B cell (primary cell): ENCODE data around the gene TTC23. TPM values are rescaled to one million over a fixed set of nuclear protein-coding genes. Genes with fewer than 3 reads are reported as not detected.

Source experiments
- ATAC-seq: fragments of 200-7000 bp; cut with Tn5 transposase; one replicate; pipeline ENCODE4 v1.10.0; 2021; ENCODE audit warnings: low read depth, mild to moderate bottlenecking, moderate number of reproducible peaks, moderate library complexity
- CTCF ChIA-PET: fragments of 350-600 bp; sonication (Branson Sonifier 250); formaldehyde crosslinking; loops from one replicate; lab custom pipeline; 2021; ENCODE audit warnings: antibody characterized with exemption, inconsistent platforms; lab: Charles Lee
- POLR2A ChIA-PET: fragments of 350-600 bp; sonication (Branson Sonifier 250); formaldehyde crosslinking; loops from one replicate; lab custom pipeline; 2021; ENCODE audit warnings: antibody characterized with exemption; lab: Charles Lee
- DNase-seq: peaks from one replicate; pipeline ENCODE4 v3.0.0; 2013
- H2AFZ ChIP-seq: 2 replicates; pipeline ENCODE4 v1.6.1; 2012; ENCODE audit warnings: mild to moderate bottlenecking, low read depth, low read length; ENCODE audit not compliant: insufficient read depth, poor library complexity, severe bottlenecking
- H3K27ac ChIP-seq, 2 donors: 1 replicate in 1 of 2; 2 replicates in 1 of 2; pipeline ENCODE4 v1.5.1; 2012 to 2013; ENCODE audit warnings: low read length in 2 of 2, mild to moderate bottlenecking in 2 of 2, moderate library complexity in 1 of 2
- H3K27me3 ChIP-seq, 4 experiments: fragments of 200-600 bp in 1 of 4; sonication (generic) in 1 of 4; replicated peaks in 1 of 4; 1 replicate in 2 of 4; 2 replicates in 2 of 4; pipeline versions ENCODE4 v1.6.1 to v1.7.0; 2013 to 2016; ENCODE audit warnings: low read length in 3 of 4, mild to moderate bottlenecking in 2 of 4, mixed read lengths in 1 of 4, moderate library complexity in 1 of 4; ENCODE audit not compliant: insufficient read depth in 4 of 4, control insufficient read depth in 3 of 4; ENCODE audit errors: control extremely low read depth in 1 of 4
- H3K36me3 ChIP-seq, 2 experiments: replicated peaks in 1 of 2; 1 replicate in 1 of 2; 2 replicates in 1 of 2; pipeline versions ENCODE4 v1.6.1 to v1.7.1; 2013; ENCODE audit warnings: low read length in 1 of 2; ENCODE audit not compliant: insufficient read depth in 2 of 2, control insufficient read depth in 1 of 2; ENCODE audit errors: control extremely low read depth in 1 of 2, extremely low read depth in 1 of 2
- H3K4me1 ChIP-seq, 2 donors: fragments of 200-600 bp in 1 of 2; sonication (generic) in 1 of 2; 1 replicate in 1 of 2; 2 replicates in 1 of 2; pipeline versions ENCODE4 v1.5.1 to v1.6.1; 2013 to 2017; ENCODE audit warnings: low read length in 2 of 2; ENCODE audit not compliant: control insufficient read depth in 2 of 2, insufficient read depth in 2 of 2
- H3K4me2 ChIP-seq: replicated peaks from 2 replicates; pipeline ENCODE3; 2012; ENCODE audit warnings: mild to moderate bottlenecking, low read depth, low read length; ENCODE audit not compliant: poor library complexity, severe bottlenecking
- H3K4me3 ChIP-seq, 5 experiments: fragments of 200-600 bp in 1 of 5; sonication (generic) in 1 of 5; 1 replicate in 3 of 5; 2 replicates in 2 of 5; pipeline versions ENCODE4 v1.5.1 to v1.7.0; 2011 to 2016; ENCODE audit warnings: low read length in 4 of 5, mild to moderate bottlenecking in 4 of 5, low read depth in 2 of 5, control low read depth in 1 of 5, moderate library complexity in 1 of 5; ENCODE audit not compliant: insufficient read depth in 1 of 5; ENCODE audit errors: control extremely low read depth in 1 of 5, extremely low read depth in 1 of 5
- H3K79me2 ChIP-seq: fragments of 200-600 bp; sonication (generic); one replicate; pipeline ENCODE4 v1.6.0; 2016; ENCODE audit warnings: low read length; ENCODE audit not compliant: control insufficient read depth, insufficient read depth
- H3K9ac ChIP-seq: fragments of 200-600 bp; sonication (generic); 2 replicates; pipeline ENCODE4 v1.6.1; 2017; ENCODE audit warnings: mild to moderate bottlenecking, low read length, moderate library complexity
- H3K9me3 ChIP-seq, 3 donors: one replicate each; pipeline versions ENCODE4 v1.6.1 to v1.7.1; 2013; ENCODE audit warnings: low read length in 2 of 3; ENCODE audit not compliant: control insufficient read depth in 2 of 3, insufficient read depth in 1 of 3; ENCODE audit errors: control extremely low read depth in 1 of 3
- H4K20me1 ChIP-seq: 2 replicates; pipeline ENCODE4 v1.6.0; 2012; ENCODE audit warnings: mild to moderate bottlenecking, low read length; ENCODE audit not compliant: insufficient read depth, control insufficient read depth, poor library complexity, severe bottlenecking
- H3K27ac Mint-ChIP-seq: one replicate; pipeline ENCODE4 v1.8.0; 2021; ENCODE audit warnings: mixed read lengths
- H3K27me3 Mint-ChIP-seq: one replicate; pipeline ENCODE4 v1.8.0; 2021; ENCODE audit warnings: mixed read lengths
- H3K4me1 Mint-ChIP-seq: one replicate; pipeline ENCODE4 v1.8.0; 2021; ENCODE audit warnings: mixed read lengths
- H3K4me3 Mint-ChIP-seq: one replicate; pipeline ENCODE4 v1.8.0; 2021; ENCODE audit warnings: mixed read lengths
- H3K9me3 Mint-ChIP-seq: one replicate; pipeline ENCODE4 v1.8.0; 2022; ENCODE audit warnings: mixed read lengths; ENCODE audit not compliant: insufficient read depth
- EZH2 ChIP-seq: IDR thresholded peaks from 2 replicates; pipeline ENCODE4 v1.6.1; 2012; ENCODE audit warnings: borderline replicate concordance, low read depth, mild to moderate bottlenecking, moderate library complexity, low read length; ENCODE audit not compliant: insufficient read depth, poor library complexity, severe bottlenecking
- WGBS: methylation state at CpG from one replicate; pipeline ENCODE4 v1.1.5; 2013; ENCODE audit warnings: missing lambda C conversion rate; ENCODE audit not compliant: insufficient coverage; 5-methylcytosine and 5-hydroxymethylcytosine counted together
- intact Hi-C: fragments of 100-400 bp; cut with micrococcal nuclease; formaldehyde crosslinking; loops from one replicate; pipeline ENCODE4 v1.10.0; 2022
- polyA plus RNA-seq: library from polyadenylated mRNA; depleted of rRNA; stranded (reverse); fragments of >200 nt; gene quantifications from 2 replicates; pipeline ENCODE4 v1.2.3, GENCODE V29; 2012
- total RNA-seq, 2 donors: library from RNA; stranded (reverse); fragments of 120-200 nt in 1 of 2; gene quantifications; 1 replicate in 1 of 2; 2 replicates in 1 of 2; pipeline versions ENCODE4 v1.2.3 to v1.2.4, GENCODE V29; 2013 to 2022
- TF ChIP-seq, protein P1 (sequence below): fragments of 200-600 bp; IDR thresholded peaks from one replicate; pipeline ENCODE4 v1.8.0; 2022; ENCODE audit warnings: antibody characterized with exemption, mild to moderate bottlenecking

TTC23 gene
- total and polyA plus RNA-seq, 2 donors (not counting 1 experiment from before 2014, with no cell fraction given): 0.15 to 1.9 TPM

DNA sequence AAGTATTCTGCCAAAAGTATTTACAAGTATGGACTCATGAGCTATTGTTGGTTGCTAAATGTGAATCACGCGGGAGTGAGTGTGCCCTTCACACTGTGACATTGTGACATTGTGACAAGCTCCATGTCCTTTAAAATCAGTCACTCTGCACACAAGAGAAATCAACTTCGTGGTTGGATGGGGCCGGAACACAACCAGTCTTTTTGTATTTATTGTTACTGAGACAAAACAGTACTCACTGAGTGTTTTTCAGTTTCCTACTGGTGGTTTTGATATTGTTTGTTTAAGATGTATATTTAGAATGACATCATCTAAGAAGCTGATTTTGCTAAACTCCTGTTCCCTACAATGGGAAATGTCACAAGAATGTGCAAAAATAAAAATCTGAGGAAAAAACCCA lies 114.2 kb downstream of the TTC23 start:
- H3K27me3 Mint-ChIP-seq: no peaks in the 10 kb centered on the region
- ATAC-seq: no peak
- no peaks in the 10 kb centered on the region for H3K4me1 Mint-ChIP-seq
- H3K27ac Mint-ChIP-seq: no peak overlapping the region
- 100% methylated on average over 2 of the region's 4 CpGs for WGBS
- no peak overlapping the region for H3K4me3 Mint-ChIP-seq
- H2AFZ ChIP-seq: no peak overlapping the region
- H3K9me3 Mint-ChIP-seq: no peaks in the 10 kb centered on the region
- no peaks in the 10 kb centered on the region for H3K4me1 ChIP-seq
- H3K4me2 ChIP-seq: no peak overlapping the region
- POLR2A ChIA-PET: no interaction called here
- TF ChIP-seq, protein P1, sequence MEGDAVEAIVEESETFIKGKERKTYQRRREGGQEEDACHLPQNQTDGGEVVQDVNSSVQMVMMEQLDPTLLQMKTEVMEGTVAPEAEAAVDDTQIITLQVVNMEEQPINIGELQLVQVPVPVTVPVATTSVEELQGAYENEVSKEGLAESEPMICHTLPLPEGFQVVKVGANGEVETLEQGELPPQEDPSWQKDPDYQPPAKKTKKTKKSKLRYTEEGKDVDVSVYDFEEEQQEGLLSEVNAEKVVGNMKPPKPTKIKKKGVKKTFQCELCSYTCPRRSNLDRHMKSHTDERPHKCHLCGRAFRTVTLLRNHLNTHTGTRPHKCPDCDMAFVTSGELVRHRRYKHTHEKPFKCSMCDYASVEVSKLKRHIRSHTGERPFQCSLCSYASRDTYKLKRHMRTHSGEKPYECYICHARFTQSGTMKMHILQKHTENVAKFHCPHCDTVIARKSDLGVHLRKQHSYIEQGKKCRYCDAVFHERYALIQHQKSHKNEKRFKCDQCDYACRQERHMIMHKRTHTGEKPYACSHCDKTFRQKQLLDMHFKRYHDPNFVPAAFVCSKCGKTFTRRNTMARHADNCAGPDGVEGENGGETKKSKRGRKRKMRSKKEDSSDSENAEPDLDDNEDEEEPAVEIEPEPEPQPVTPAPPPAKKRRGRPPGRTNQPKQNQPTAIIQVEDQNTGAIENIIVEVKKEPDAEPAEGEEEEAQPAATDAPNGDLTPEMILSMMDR: no peak
- TF ChIP-seq EZH2: no peak
- H3K36me3 ChIP-seq: no peaks in the 10 kb centered on the region
- intact Hi-C loops: no loop called here
- CTCF ChIA-PET: no interaction called here
- no peak overlapping the region for H3K9ac ChIP-seq
- no peak for DNase-seq
- H4K20me1 ChIP-seq: no peaks in the 10 kb centered on the region
- H3K27ac ChIP-seq: no peak overlapping the region
- H3K4me3 ChIP-seq: no peak overlapping the region
- no peaks in the 10 kb centered on the region for H3K9me3 ChIP-seq
- H3K27me3 ChIP-seq: no peaks in the 10 kb centered on the region
- H3K79me2 ChIP-seq: no peaks in the 10 kb centered on the region

DNA sequence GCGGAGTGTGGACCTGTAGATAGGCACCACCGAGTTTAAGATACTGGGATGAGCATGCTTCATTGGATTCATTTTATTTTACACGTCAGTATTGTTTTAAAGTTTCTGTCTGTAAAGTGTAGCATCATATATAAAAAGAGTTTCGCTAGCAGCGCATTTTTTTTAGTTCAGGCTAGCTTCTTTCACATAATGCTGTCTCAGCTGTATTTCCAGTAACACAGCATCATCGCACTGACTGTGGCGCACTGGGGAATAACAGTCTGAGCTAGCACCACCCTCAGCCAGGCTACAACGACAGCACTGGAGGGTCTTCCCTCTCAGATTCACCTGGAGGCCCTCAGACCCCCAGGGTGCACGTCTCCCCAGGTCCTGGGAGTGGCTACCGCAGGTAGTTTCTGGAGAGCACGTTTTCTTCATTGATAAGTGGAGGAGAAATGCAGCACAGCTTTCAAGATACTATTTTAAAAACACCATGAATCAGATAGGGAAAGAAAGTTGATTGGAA lies 115.0 kb downstream of the TTC23 start:
- WGBS: 88% methylated on average over 4 of the region's 11 CpGs
- H3K4me3 ChIP-seq: no peak overlapping the region
- Mint-ChIP-seq H3K4me1 (peaks cover 5% of the 10 kb centered on the region), H3K9me3 (no peaks in the 10 kb centered on the region), H3K27ac (no peak overlapping the region), H3K4me3 (no peak overlapping the region), H3K27me3 (peaks cover 4% of the 10 kb centered on the region)
- ChIA-PET POLR2A (no interaction called here), CTCF (no interaction called here)
- TF ChIP-seq, protein P1: no peak
- TF ChIP-seq EZH2: no peak
- H3K27ac ChIP-seq: no peak overlapping the region
- no peaks in the 10 kb centered on the region for H3K79me2 ChIP-seq
- no peak for ATAC-seq
- no peaks in the 10 kb centered on the region for H3K9me3 ChIP-seq
- no peak overlapping the region for H2AFZ ChIP-seq
- H3K9ac ChIP-seq: no peak overlapping the region
- DNase-seq: no peak
- H3K36me3 ChIP-seq: no peaks in the 10 kb centered on the region
- H3K4me2 ChIP-seq: no peak overlapping the region
- H4K20me1 ChIP-seq: no peaks in the 10 kb centered on the region
- H3K27me3 ChIP-seq: no peaks in the 10 kb centered on the region
- no peaks in the 10 kb centered on the region for H3K4me1 ChIP-seq
- intact Hi-C loops: no loop called here
